HL-60 (cell line): ENCODE data around the gene GRID1.

Experiments
- DNase-seq, 2 experiments: peaks; one replicate each; pipeline ENCODE4 v3.0.0-alpha.2; 2010 to 2020; ENCODE audit warnings: low read depth in 1 of 2, low spot score in 1 of 2
- H3K27ac ChIP-seq: fragments of 250-450 bp; sonication (Bioruptor Pico); replicated peaks from 2 replicates; pipeline ENCODE4 v1.5.1; 2020; ENCODE audit warnings: mild to moderate bottlenecking, moderate library complexity
- H3K27me3 ChIP-seq: fragments of 250-450 bp; sonication (Bioruptor Pico); 2 replicates; pipeline ENCODE4 v1.5.1; 2021; ENCODE audit warnings: mild to moderate bottlenecking, moderate library complexity; ENCODE audit not compliant: insufficient read depth, poor library complexity, severe bottlenecking
- H3K4me3 ChIP-seq: replicated peaks from 2 replicates; pipeline ENCODE4 v1.5.1; 2011; ENCODE audit warnings: mild to moderate bottlenecking, control low read depth, low read length; ENCODE audit not compliant: insufficient read depth
- GABPA ChIP-seq: IDR thresholded peaks from 2 replicates; pipeline ENCODE4 v1.6.1; 2012; ENCODE audit warnings: low read depth
- POLR2AphosphoS5 ChIP-seq: IDR thresholded peaks from 2 replicates; pipeline ENCODE4 v1.6.1; 2012; ENCODE audit warnings: low read depth
- SPI1 ChIP-seq: IDR thresholded peaks from 2 replicates; pipeline ENCODE4 v1.6.1; 2012; ENCODE audit warnings: low read depth, mild to moderate bottlenecking, borderline replicate concordance
- TF ChIP-seq, protein P1 (sequence below): IDR thresholded peaks from one replicate; pipeline ENCODE4 v1.5.1; 2011; ENCODE audit warnings: low read length, control low read depth, inconsistent platforms; ENCODE audit not compliant: insufficient read depth
- TF ChIP-seq, protein P2 (sequence below): IDR thresholded peaks from 2 replicates; pipeline ENCODE4 v1.6.1; 2012; ENCODE audit warnings: low read depth; ENCODE audit not compliant: insufficient replicate concordance

Gene GRID1

DNA sequence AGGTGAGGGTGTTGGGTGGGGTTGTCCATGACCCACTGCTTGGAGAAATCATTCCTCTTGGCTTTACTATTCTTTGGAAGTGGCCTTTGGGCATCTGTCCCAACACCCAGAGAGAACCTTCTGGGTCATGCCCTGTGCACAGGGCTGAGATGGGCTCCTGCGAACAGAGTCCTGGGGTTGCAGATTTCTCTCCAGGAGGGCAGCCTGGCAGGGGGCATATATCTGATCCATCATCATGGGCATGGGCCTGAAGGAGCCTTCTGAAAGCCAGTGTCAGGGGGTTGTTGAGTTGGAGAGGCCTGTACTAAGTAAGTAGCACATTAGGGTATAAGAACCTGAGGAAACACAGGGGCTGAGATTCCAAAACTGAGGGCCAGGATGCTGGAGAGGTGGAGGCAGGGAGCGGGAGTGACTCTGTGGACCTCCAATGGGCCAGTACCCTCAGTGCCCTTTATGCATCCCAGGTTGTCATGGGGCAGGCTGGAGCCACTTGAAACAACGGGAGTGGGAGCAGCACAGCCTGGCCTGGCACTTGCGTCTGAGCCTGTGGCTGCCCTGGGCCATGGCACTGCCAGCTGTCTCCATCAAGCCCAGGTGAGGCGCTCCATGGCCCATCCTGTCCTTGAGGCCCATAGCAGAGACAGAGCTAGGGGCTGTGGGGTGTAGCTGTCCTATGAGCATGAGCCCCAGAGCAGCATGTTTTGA is 203.7 kb downstream of the GRID1 start:
- DNase-seq, result no peak
- TF ChIP-seq, protein P1, sequence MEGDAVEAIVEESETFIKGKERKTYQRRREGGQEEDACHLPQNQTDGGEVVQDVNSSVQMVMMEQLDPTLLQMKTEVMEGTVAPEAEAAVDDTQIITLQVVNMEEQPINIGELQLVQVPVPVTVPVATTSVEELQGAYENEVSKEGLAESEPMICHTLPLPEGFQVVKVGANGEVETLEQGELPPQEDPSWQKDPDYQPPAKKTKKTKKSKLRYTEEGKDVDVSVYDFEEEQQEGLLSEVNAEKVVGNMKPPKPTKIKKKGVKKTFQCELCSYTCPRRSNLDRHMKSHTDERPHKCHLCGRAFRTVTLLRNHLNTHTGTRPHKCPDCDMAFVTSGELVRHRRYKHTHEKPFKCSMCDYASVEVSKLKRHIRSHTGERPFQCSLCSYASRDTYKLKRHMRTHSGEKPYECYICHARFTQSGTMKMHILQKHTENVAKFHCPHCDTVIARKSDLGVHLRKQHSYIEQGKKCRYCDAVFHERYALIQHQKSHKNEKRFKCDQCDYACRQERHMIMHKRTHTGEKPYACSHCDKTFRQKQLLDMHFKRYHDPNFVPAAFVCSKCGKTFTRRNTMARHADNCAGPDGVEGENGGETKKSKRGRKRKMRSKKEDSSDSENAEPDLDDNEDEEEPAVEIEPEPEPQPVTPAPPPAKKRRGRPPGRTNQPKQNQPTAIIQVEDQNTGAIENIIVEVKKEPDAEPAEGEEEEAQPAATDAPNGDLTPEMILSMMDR, result no peak
- TF ChIP-seq SPI1 (no peak), GABPA (no peak), POLR2AphosphoS5 (no peak)
- TF ChIP-seq, protein P2, sequence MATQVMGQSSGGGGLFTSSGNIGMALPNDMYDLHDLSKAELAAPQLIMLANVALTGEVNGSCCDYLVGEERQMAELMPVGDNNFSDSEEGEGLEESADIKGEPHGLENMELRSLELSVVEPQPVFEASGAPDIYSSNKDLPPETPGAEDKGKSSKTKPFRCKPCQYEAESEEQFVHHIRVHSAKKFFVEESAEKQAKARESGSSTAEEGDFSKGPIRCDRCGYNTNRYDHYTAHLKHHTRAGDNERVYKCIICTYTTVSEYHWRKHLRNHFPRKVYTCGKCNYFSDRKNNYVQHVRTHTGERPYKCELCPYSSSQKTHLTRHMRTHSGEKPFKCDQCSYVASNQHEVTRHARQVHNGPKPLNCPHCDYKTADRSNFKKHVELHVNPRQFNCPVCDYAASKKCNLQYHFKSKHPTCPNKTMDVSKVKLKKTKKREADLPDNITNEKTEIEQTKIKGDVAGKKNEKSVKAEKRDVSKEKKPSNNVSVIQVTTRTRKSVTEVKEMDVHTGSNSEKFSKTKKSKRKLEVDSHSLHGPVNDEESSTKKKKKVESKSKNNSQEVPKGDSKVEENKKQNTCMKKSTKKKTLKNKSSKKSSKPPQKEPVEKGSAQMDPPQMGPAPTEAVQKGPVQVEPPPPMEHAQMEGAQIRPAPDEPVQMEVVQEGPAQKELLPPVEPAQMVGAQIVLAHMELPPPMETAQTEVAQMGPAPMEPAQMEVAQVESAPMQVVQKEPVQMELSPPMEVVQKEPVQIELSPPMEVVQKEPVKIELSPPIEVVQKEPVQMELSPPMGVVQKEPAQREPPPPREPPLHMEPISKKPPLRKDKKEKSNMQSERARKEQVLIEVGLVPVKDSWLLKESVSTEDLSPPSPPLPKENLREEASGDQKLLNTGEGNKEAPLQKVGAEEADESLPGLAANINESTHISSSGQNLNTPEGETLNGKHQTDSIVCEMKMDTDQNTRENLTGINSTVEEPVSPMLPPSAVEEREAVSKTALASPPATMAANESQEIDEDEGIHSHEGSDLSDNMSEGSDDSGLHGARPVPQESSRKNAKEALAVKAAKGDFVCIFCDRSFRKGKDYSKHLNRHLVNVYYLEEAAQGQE, result no peak
- Histone ChIP-seq H3K27me3 (no peaks in the 10 kb centered on the region), H3K4me3 (no peak overlapping the region), H3K27ac (no peak overlapping the region)

DNA sequence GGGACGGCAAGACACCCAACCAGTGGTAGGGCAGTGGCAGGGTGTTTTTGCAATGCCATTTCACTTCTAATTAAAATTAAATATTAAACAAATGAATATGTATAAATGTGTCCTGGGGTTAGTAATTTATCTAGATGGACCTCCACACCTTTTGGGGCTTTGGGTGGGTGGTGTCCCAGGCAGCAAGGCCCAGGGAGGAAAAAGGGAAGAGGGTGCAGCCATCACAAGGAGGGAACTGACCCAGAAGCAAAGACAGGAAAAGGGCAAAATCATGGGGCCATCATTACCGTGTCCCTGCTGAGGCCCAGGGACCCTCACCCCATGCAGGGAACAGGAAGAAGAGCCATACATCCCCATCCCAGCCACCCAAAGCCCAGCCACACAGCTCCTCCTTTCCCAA is 204.6 kb downstream of the GRID1 start:
- Histone ChIP-seq H3K27me3 (no peaks in the 10 kb centered on the region), H3K4me3 (no peak overlapping the region), H3K27ac (no peak overlapping the region)
- TF ChIP-seq, protein P1, result no peak
- TF ChIP-seq, protein P2, result no peak
- TF ChIP-seq POLR2AphosphoS5, result no peak
- TF ChIP-seq GABPA, result no peak
- TF ChIP-seq SPI1, result no peak
- no peak for DNase-seq

DNA sequence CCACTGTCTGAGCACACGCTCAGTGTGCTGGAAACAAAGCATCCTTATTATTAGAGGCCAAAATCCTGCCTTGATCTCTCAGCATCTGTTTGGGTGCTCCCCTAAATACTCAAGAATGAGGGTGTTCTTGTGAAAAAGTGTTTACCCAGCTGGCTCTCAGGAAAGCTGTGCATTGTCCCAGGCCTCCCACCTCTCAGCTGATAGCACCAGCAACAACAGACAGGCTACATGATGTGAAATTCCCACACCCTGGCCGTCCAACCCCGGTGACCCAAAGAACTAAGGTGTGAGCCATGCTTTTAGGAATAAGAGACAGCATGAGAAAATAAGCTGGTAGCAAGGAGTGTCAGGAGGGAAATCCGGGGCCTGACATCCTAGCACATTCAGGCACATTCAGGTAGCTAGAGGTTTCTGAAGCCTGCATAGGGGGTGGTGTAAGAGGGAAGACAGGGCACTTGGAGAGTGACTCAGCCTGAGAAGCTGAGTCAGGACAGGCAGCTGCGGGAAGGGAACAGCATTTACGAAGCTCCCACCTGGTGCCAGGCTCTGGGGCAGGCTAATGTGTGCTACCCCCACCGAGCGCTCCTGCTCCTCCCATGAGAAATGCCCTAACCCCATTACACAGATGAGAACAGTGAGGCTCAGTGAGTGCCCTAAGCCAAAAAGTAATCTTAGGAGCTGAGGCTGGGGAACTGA is 205.6 kb downstream of the GRID1 start:
- Histone ChIP-seq H3K4me3 (no peak overlapping the region), H3K27me3 (no peaks in the 10 kb centered on the region), H3K27ac (no peak overlapping the region)
- TF ChIP-seq GABPA, result no peak
- TF ChIP-seq, protein P2, result no peak
- no peak for TF ChIP-seq POLR2AphosphoS5
- no peak for TF ChIP-seq SPI1
- TF ChIP-seq, protein P1, result no peak
- no peak for DNase-seq
